ENCODE measurements around the gene MLLT6. TPM values are rescaled to one million over a fixed set of nuclear protein-coding genes. Genes with fewer than 3 reads are reported as not detected.

MLLT6 gene
- total and polyA plus RNA-seq, 10 of the 15 experiments (the other 5 are each of a cell fraction or from before 2014, with no cell fraction given), result 4.8 to 105 (median 36.3) TPM

DNA sequence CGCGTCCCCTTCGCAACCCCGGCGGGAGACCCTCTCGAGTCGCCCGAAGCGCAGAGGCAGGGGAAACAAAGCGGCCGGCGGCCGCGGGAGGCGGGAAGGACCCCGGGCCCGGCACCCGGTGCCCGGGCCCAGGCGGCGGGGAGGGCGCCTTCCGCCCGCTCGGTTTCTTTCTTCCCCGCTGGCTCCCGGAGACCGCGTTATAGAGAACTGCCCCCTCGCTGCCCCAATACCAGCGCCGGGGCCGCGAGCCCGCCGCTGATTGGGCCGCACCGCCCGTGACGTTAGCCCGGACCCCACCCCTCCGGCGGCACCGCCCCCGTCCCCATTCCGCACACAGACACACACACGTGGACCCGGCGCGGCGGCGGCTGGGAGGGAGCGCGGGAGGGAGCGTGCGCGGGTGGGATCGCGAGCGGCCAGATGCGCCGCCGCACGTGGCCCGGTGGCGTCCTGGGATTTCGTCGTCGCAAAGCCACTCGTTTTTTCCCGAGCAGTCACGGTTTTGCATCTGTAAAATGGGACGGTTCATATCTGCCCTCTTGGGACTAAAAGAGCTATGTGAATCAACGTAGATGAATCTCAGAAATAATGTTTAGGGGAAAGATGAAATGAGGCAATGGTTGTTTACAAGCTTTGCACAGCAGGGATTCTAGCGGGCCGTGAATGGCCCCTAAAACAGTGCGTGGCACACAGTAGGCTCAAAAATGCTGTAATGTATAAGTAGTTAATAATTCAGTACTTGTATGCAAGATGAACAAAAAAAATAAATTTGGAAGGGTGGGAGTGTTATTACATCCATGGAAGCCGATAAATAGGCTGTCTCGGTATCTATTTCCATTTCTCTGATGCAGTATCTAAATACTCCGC is 30.1 kb upstream of the MLLT6 start, which contains the start of gene EPOP (continued):
- TF ChIP-seq TCF3 (IDR thresholded peaks at IDR 0.05; ENCODE audit: borderline replicate concordance, insufficient read depth, low read depth, low read length) (0 out of 2 replicates have a peak, but pooled peaks have one; percentile 3), KLF5 (IDR thresholded peaks at IDR 0.05; ENCODE audit: partially characterized antibody) (peak; percentile 20), TAF1 (IDR thresholded peaks at IDR 0.05; ENCODE audit: borderline replicate concordance, low read depth, low read length) (no peak), BACH1 (IDR thresholded peaks at IDR 0.05; ENCODE audit: borderline replicate concordance) (no peak), SMC3 (IDR thresholded peaks at IDR 0.05; ENCODE audit: borderline replicate concordance, low read length) (no peak), RAD21 (IDR thresholded peaks at IDR 0.05; ENCODE audit: insufficient read depth, low read depth, low read length) (no peak), POLR2AphosphoS5 (IDR thresholded peaks at IDR 0.05; ENCODE audit: low read length) (0 out of 2 replicates have a peak, but pooled peaks have one; percentile 35), RELA (IDR thresholded peaks at IDR 0.05; ENCODE audit: borderline replicate concordance, partially characterized antibody) (no peak), ZNF207 (IDR thresholded peaks at IDR 0.05; ENCODE audit: borderline replicate concordance) (no peak)
- TF ChIP-seq, protein P1, sequence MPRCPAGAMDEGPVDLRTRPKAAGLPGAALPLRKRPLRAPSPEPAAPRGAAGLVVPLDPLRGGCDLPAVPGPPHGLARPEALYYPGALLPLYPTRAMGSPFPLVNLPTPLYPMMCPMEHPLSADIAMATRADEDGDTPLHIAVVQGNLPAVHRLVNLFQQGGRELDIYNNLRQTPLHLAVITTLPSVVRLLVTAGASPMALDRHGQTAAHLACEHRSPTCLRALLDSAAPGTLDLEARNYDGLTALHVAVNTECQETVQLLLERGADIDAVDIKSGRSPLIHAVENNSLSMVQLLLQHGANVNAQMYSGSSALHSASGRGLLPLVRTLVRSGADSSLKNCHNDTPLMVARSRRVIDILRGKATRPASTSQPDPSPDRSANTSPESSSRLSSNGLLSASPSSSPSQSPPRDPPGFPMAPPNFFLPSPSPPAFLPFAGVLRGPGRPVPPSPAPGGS (IDR thresholded peaks at IDR 0.05; ENCODE audit: borderline replicate concordance, insufficient read depth, low read depth, low read length, poor library complexity, severe bottlenecking), result no peak
- TF ChIP-seq, protein P2, sequence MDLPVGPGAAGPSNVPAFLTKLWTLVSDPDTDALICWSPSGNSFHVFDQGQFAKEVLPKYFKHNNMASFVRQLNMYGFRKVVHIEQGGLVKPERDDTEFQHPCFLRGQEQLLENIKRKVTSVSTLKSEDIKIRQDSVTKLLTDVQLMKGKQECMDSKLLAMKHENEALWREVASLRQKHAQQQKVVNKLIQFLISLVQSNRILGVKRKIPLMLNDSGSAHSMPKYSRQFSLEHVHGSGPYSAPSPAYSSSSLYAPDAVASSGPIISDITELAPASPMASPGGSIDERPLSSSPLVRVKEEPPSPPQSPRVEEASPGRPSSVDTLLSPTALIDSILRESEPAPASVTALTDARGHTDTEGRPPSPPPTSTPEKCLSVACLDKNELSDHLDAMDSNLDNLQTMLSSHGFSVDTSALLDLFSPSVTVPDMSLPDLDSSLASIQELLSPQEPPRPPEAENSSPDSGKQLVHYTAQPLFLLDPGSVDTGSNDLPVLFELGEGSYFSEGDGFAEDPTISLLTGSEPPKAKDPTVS (IDR thresholded peaks at IDR 0.05; ENCODE audit: low read depth, low read length), result no peak
- TF ChIP-seq, protein P3, sequence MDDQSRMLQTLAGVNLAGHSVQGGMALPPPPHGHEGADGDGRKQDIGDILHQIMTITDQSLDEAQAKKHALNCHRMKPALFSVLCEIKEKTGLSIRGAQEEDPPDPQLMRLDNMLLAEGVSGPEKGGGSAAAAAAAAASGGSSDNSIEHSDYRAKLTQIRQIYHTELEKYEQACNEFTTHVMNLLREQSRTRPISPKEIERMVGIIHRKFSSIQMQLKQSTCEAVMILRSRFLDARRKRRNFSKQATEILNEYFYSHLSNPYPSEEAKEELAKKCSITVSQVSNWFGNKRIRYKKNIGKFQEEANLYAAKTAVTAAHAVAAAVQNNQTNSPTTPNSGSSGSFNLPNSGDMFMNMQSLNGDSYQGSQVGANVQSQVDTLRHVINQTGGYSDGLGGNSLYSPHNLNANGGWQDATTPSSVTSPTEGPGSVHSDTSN (IDR thresholded peaks at IDR 0.05; ENCODE audit: insufficient replicate concordance, low read depth, low read length), result no peak
- TF ChIP-seq, protein P4, sequence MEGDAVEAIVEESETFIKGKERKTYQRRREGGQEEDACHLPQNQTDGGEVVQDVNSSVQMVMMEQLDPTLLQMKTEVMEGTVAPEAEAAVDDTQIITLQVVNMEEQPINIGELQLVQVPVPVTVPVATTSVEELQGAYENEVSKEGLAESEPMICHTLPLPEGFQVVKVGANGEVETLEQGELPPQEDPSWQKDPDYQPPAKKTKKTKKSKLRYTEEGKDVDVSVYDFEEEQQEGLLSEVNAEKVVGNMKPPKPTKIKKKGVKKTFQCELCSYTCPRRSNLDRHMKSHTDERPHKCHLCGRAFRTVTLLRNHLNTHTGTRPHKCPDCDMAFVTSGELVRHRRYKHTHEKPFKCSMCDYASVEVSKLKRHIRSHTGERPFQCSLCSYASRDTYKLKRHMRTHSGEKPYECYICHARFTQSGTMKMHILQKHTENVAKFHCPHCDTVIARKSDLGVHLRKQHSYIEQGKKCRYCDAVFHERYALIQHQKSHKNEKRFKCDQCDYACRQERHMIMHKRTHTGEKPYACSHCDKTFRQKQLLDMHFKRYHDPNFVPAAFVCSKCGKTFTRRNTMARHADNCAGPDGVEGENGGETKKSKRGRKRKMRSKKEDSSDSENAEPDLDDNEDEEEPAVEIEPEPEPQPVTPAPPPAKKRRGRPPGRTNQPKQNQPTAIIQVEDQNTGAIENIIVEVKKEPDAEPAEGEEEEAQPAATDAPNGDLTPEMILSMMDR (IDR thresholded peaks at IDR 0.05 in 2 of 3, conservative IDR thresholded peaks at IDR 0.05 in 1 of 3; ENCODE audit: control insufficient read depth in 2 of 3, extremely low read depth in 1 of 3, insufficient read depth in 1 of 3, low read depth in 3 of 3, low read length in 3 of 3), result no peak
- TF ChIP-seq, protein P5, sequence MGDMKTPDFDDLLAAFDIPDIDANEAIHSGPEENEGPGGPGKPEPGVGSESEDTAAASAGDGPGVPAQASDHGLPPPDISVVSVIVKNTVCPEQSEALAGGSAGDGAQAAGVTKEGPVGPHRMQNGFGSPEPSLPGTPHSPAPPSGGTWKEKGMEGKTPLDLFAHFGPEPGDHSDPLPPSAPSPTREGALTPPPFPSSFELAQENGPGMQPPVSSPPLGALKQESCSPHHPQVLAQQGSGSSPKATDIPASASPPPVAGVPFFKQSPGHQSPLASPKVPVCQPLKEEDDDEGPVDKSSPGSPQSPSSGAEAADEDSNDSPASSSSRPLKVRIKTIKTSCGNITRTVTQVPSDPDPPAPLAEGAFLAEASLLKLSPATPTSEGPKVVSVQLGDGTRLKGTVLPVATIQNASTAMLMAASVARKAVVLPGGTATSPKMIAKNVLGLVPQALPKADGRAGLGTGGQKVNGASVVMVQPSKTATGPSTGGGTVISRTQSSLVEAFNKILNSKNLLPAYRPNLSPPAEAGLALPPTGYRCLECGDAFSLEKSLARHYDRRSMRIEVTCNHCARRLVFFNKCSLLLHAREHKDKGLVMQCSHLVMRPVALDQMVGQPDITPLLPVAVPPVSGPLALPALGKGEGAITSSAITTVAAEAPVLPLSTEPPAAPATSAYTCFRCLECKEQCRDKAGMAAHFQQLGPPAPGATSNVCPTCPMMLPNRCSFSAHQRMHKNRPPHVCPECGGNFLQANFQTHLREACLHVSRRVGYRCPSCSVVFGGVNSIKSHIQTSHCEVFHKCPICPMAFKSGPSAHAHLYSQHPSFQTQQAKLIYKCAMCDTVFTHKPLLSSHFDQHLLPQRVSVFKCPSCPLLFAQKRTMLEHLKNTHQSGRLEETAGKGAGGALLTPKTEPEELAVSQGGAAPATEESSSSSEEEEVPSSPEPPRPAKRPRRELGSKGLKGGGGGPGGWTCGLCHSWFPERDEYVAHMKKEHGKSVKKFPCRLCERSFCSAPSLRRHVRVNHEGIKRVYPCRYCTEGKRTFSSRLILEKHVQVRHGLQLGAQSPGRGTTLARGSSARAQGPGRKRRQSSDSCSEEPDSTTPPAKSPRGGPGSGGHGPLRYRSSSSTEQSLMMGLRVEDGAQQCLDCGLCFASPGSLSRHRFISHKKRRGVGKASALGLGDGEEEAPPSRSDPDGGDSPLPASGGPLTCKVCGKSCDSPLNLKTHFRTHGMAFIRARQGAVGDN (IDR thresholded peaks at IDR 0.05), result peak; percentile 93
